HEK293 (cell line): ENCODE data around the gene IMPDH1.

Source experiments
- CTCF ChIP-seq: fragments of 450-650 bp; formaldehyde crosslinking; IDR thresholded peaks from 2 replicates; pipeline ENCODE4 v1.5.1; 2016; ENCODE audit warnings: missing biosample characterization, missing genetic modification characterization
- ZNF202 ChIP-seq: fragments of 450-650 bp; formaldehyde crosslinking; IDR thresholded peaks from 2 replicates; pipeline ENCODE4 v1.5.1; 2016; ENCODE audit warnings: missing biosample characterization, missing genetic modification characterization, borderline replicate concordance

DNA sequence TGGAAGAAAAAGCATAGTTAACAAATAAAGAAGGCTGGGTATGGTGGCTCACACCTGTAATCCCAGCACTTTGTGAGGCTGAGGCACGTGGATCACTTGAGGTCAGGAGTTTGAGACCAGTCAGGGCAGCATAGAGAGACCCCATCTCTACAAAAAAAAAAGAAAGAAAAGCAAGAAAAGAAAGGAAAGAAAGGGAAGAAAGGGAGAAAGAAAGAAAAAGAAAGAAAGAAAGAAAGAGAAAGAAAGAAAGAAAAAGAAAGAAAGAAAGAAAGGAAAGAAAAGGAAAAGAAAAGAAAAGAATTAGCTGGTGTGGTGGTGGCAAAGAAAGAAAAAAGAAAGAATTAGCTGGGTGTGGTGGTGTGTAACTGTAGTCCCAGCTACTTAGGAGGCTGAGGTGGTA is 42.8 kb upstream of the IMPDH1 start:
- no peak for TF ChIP-seq ZNF202
- no peak for TF ChIP-seq CTCF (tag by site-specific recombination)
